Upper lobe of left lung (tissue), 6 donors: ENCODE measurements around the gene ADAM12. TPM values are rescaled to one million over a fixed set of nuclear protein-coding genes. Genes with fewer than 3 reads are reported as not detected.

Experiments used
- ATAC-seq, 2 donors: fragments of 200-7000 bp; cut with Tn5 transposase; one replicate each; pipeline ENCODE4 v1.9.1; 2022; ENCODE audit warnings: mild to moderate bottlenecking in 2 of 2, moderate library complexity in 2 of 2; ENCODE audit not compliant: low FRiP score in 2 of 2
- DNase-seq, 2 donors: peaks; one replicate each; pipeline ENCODE4 v3.0.0-alpha.2; 2019 to 2020
- H3K27ac ChIP-seq, 4 donors: fragments of 200-600 bp; sonication (generic); one replicate each; pipeline ENCODE4 v1.5.1; 2016 to 2019
- H3K27me3 ChIP-seq, 4 donors: fragments of 200-600 bp; sonication (generic); one replicate each; pipeline ENCODE4 v1.5.1; 2017 to 2019
- H3K36me3 ChIP-seq, 4 donors: fragments of 200-600 bp; sonication (generic); one replicate each; pipeline ENCODE4 v1.5.1; 2016 to 2019
- H3K4me1 ChIP-seq, 4 donors: fragments of 200-600 bp; sonication (generic); one replicate each; pipeline ENCODE4 v1.5.1; 2018 to 2019
- H3K4me3 ChIP-seq, 4 donors: fragments of 200-600 bp; sonication (generic); one replicate each; pipeline ENCODE4 v1.5.1; 2017 to 2019; ENCODE audit warnings: mild to moderate bottlenecking in 2 of 4, moderate library complexity in 1 of 4
- H3K9me3 ChIP-seq, 4 donors: fragments of 200-600 bp; sonication (generic); one replicate each; pipeline ENCODE4 v1.5.1; 2018 to 2019
- EP300 ChIP-seq, 4 donors: sonication (generic); formaldehyde crosslinking; IDR thresholded peaks; one replicate each; pipeline ENCODE4 v1.5.1; 2017; ENCODE audit warnings: antibody characterized with exemption in 4 of 4, control low read depth in 2 of 4
- POLR2A ChIP-seq, 4 donors: fragments of 450-650 bp; IDR thresholded peaks; one replicate each; pipeline ENCODE4 v1.5.1; 2016 to 2017; ENCODE audit warnings: antibody characterized with exemption in 4 of 4, mild to moderate bottlenecking in 2 of 4
- POLR2AphosphoS5 ChIP-seq, 2 donors: sonication (generic); formaldehyde crosslinking; IDR thresholded peaks; one replicate each; pipeline ENCODE4 v1.5.1; 2017; ENCODE audit warnings: antibody characterized with exemption in 2 of 2
- WGBS, 2 donors: methylation state at CpG; one replicate each; pipeline ENCODE4 v1.1.5; 2017 to 2018; 5-methylcytosine and 5-hydroxymethylcytosine counted together
- total RNA-seq, 6 donors: library from RNA; depleted of rRNA in 4 of 6; stranded (reverse); fragments of >200 nt in 4 of 6; gene quantifications; one replicate each; pipeline versions ENCODE4 v1.1.0 to v1.2.1, GENCODE V29; 2016 to 2021
- TF ChIP-seq, protein P1 (sequence below), 6 experiments: fragments of 450-650 bp in 4 of 6; fragments of 200-600 bp in 2 of 6; sonication (generic) in 2 of 6; IDR thresholded peaks; one replicate each; pipeline ENCODE4 v1.5.1; 2016 to 2019; ENCODE audit warnings: antibody characterized with exemption in 6 of 6
- donor health status: DM: no; HTN: no; CAD: no; lungs with moderate emphysema.
- donor health status: DM: no; HTN: yes; CAD: no; lungs with severe emphysema.

Gene ADAM12
- total RNA-seq, 6 donors from 2014 or later: 0.44 to 3.7 (median 0.82) TPM

DNA sequence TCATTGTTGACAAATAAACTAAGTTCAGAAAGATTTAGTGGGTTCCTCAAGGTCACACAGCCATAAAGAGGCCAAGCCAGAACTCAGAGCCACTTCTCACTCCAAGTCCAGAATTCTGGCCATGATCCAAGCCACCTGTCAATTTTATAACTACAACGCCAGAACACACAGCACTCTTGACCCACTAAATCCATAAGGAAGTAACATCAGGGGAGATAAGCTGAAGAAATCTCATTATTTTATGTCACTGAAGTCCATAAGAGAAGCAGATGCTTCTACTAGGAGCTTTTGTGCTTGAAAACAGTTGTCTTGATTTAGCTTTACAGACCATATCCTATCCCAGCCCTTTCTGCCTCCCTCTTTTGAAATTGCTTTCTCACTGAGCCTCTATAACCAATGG is 15.9 kb downstream of the ADAM12 start:
- TF ChIP-seq POLR2AphosphoS5 (IDR thresholded peaks at IDR 0.05) (no peak), EP300 (IDR thresholded peaks at IDR 0.05) (no peak), POLR2A (IDR thresholded peaks at IDR 0.05) (no peak)
- TF ChIP-seq, protein P1, sequence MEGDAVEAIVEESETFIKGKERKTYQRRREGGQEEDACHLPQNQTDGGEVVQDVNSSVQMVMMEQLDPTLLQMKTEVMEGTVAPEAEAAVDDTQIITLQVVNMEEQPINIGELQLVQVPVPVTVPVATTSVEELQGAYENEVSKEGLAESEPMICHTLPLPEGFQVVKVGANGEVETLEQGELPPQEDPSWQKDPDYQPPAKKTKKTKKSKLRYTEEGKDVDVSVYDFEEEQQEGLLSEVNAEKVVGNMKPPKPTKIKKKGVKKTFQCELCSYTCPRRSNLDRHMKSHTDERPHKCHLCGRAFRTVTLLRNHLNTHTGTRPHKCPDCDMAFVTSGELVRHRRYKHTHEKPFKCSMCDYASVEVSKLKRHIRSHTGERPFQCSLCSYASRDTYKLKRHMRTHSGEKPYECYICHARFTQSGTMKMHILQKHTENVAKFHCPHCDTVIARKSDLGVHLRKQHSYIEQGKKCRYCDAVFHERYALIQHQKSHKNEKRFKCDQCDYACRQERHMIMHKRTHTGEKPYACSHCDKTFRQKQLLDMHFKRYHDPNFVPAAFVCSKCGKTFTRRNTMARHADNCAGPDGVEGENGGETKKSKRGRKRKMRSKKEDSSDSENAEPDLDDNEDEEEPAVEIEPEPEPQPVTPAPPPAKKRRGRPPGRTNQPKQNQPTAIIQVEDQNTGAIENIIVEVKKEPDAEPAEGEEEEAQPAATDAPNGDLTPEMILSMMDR (IDR thresholded peaks at IDR 0.05): no peak

DNA sequence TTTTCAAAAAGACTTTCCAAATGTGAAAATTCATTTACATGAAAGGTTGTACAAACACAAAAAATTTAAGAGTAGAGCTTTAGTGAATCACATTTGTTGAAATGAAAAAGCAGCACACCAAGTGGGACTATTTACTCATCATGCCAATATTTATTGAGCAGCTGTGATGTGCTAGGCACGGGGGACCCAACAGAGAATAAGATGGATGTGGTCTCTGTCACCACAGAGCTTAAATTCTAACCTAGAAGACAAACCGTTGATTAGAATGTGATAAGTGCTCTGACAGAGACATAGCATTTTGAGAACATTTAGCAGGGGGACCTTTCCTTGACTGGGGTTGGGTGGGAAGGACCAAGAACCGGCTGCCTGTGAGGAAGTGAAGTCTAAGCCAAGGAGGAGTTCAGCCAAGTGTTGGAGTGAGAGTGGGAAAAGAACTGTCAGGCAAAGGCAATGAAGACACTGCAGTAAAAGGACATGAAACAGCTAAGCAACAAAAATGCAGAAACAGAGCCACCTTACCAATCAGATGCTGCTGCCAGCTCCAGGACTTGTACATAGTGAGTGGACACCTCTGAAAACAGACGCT is 19.1 kb downstream of the ADAM12 start:
- H3K4me1 ChIP-seq: no peaks in the 10 kb centered on the region
- WGBS, 2 donors: 41 to 60% methylated on average over 3 to 4 of the region's 4 CpGs
- no peaks in the 10 kb centered on the region for H3K27me3 ChIP-seq
- H3K9me3 ChIP-seq: no peaks in the 10 kb centered on the region
- peak in 1 of 2 donors; percentile 28 for ATAC-seq
- H3K27ac ChIP-seq: no peak overlapping the region
- no peaks in the 10 kb centered on the region for H3K36me3 ChIP-seq
- DNase-seq: no peak
- no peak overlapping the region for H3K4me3 ChIP-seq
- TF ChIP-seq POLR2A (IDR thresholded peaks at IDR 0.05) (no peak), EP300 (IDR thresholded peaks at IDR 0.05) (no peak), POLR2AphosphoS5 (IDR thresholded peaks at IDR 0.05) (no peak)
- TF ChIP-seq, protein P1 (IDR thresholded peaks at IDR 0.05): no peak

More for the DNA sequence above, 15.9 kb downstream of the ADAM12 start:
- Histone ChIP-seq H3K9me3 (no peaks in the 10 kb centered on the region), H3K4me1 (no peaks in the 10 kb centered on the region), H3K4me3 (no peak overlapping the region), H3K27ac (no peak overlapping the region), H3K36me3 (no peaks in the 10 kb centered on the region), H3K27me3 (no peaks in the 10 kb centered on the region)
- DNase-seq (no peak), ATAC-seq (no peak)
- WGBS, 2 donors: 5 to 20% methylated on average over 1 of the region's 1 CpG

DNA sequence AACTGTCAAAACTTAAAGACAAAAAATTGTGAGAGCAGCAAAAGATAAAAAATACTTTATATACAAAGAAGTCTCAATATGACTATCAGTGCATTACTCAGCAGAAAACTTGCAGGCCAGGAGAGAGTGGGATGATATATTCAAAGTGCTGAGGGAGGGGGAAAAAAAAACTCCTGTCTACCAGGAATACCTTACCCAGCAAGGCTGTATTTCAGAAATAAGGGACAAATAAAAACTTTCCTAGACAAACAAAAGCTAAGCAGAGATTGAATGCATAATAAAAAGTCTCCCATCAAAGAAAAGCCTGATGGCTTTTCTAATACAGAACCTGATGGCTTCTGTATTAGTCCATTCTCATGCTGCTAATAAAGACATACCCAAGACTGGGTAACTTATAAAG is 31.1 kb downstream of the ADAM12 start:
- H3K4me3 ChIP-seq: no peak overlapping the region
- H3K27me3 ChIP-seq: no peaks in the 10 kb centered on the region
- TF ChIP-seq, protein P1 (IDR thresholded peaks at IDR 0.05): no peak
- no peaks in the 10 kb centered on the region for H3K36me3 ChIP-seq
- DNase-seq (no peak), ATAC-seq (no peak)
- peaks cover 0 to 33% (median 17%) of the 10 kb centered on the region in 4 donors for H3K9me3 ChIP-seq
- H3K4me1 ChIP-seq: no peaks in the 10 kb centered on the region
- no peak overlapping the region for H3K27ac ChIP-seq

DNA sequence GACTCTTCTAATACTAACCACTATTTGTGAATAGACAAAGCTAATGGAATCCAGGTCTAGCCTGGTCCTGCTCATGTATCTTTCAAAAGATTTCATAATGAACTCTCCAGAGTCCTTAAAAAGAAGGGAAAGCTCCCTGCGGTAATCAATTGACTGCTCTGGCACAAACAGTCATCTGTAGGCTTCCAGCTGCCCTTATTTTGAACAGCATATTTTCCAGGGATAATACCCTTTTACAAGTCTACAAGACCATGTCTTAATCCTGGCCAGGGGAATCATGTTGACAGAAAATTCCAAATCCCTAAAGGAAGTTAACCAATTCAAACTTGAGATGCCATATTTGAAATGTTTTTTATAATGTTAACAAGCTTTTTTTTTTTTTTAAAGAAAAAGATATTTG is 34.6 kb downstream of the ADAM12 start:
- WGBS, 2 donors: 78 to 94% methylated on average over 1 of the region's 1 CpG
- no peak for ATAC-seq
- no peak overlapping the region for H3K4me3 ChIP-seq
- DNase-seq: no peak
- no peaks in the 10 kb centered on the region for H3K36me3 ChIP-seq
- H3K4me1 ChIP-seq: no peaks in the 10 kb centered on the region
- H3K27ac ChIP-seq: no peak overlapping the region
- H3K27me3 ChIP-seq: no peaks in the 10 kb centered on the region
- peaks cover 0 to 25% (median 11%) of the 10 kb centered on the region in 4 donors for H3K9me3 ChIP-seq
- TF ChIP-seq POLR2AphosphoS5 (IDR thresholded peaks at IDR 0.05) (no peak), POLR2A (IDR thresholded peaks at IDR 0.05) (no peak), EP300 (IDR thresholded peaks at IDR 0.05) (no peak)
- TF ChIP-seq, protein P1 (IDR thresholded peaks at IDR 0.05): no peak

DNA sequence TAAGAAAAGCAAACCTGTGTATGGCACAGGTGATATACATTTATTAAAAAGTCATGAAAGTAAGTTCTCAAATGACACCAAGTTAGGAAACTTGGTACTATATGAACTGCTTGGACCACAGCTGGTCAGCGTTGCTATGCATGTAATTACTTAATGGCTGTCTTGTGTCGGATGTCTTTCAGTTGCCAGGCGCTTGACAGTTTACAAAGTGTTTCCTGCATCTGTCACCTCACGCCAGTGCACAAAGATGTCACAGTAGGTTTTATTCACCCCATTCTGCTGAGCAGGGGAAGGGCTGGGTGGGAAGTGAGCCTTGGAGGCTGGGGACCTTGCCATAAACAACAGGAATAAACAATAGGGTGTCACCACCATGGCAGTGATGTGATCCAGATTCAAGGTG is 35.8 kb downstream of the ADAM12 start:
- no peak for DNase-seq
- H3K9me3 ChIP-seq: peaks cover 0 to 15% (median 8%) of the 10 kb centered on the region in 4 donors
- no peaks in the 10 kb centered on the region for H3K27me3 ChIP-seq
- no peaks in the 10 kb centered on the region for H3K4me1 ChIP-seq
- ATAC-seq: no peak
- no peak overlapping the region for H3K27ac ChIP-seq
- WGBS, 2 donors: 58 to 64% methylated on average over 4 of the region's 4 CpGs
- no peak overlapping the region for H3K4me3 ChIP-seq
- H3K36me3 ChIP-seq: no peaks in the 10 kb centered on the region
- no peak for TF ChIP-seq POLR2AphosphoS5 (IDR thresholded peaks at IDR 0.05)
- TF ChIP-seq, protein P1 (IDR thresholded peaks at IDR 0.05): no peak
- TF ChIP-seq POLR2A (IDR thresholded peaks at IDR 0.05): no peak
- no peak for TF ChIP-seq EP300 (IDR thresholded peaks at IDR 0.05)
